AG09309 (cell line): ENCODE measurements around the gene FAM193B.

Experiments
- DNase-seq: peaks from one replicate; pipeline ENCODE4 v3.0.0-alpha.2; 2010; ENCODE audit warnings: low read depth
- H3K4me3 ChIP-seq: 2 replicates; pipeline ENCODE4 v1.5.1; 2011; ENCODE audit warnings: mild to moderate bottlenecking, low read depth, low read length, moderate library complexity; ENCODE audit not compliant: control insufficient read depth
- CTCF ChIP-seq: IDR thresholded peaks from 2 replicates; pipeline ENCODE4 v1.5.1; 2011; ENCODE audit warnings: mild to moderate bottlenecking, low read depth, low read length, inconsistent platforms; ENCODE audit not compliant: insufficient read depth, control insufficient read depth; ENCODE audit errors: missing control alignments

FAM193B gene

GRCh38 chr5:177557796-177558195, 3.4 kb upstream of the FAM193B start:
- no peak for DNase-seq
- no peak overlapping the region for H3K4me3 ChIP-seq
- no peak for TF ChIP-seq CTCF

GRCh38 chr5:177557041-177557647, 2.8 kb upstream of the FAM193B start:
- no peak for TF ChIP-seq CTCF
- H3K4me3 ChIP-seq = no peak overlapping the region
- no peak for DNase-seq

GRCh38 chr5:177555665-177556064, 1.3 kb upstream of the FAM193B start:
- no peak for TF ChIP-seq CTCF
- no peak for DNase-seq
- H3K4me3 ChIP-seq = no peak overlapping the region

GRCh38 chr5:177555228-177555627, 865 bp upstream of the FAM193B start:
- DNase-seq = no peak
- H3K4me3 ChIP-seq = no peak overlapping the region
- TF ChIP-seq CTCF = no peak

GRCh38 chr5:177553671-177554429, 513 bp downstream of the FAM193B start:
- no peak for DNase-seq
- TF ChIP-seq CTCF = no peak
- peak overlapping the region; percentile 98 for H3K4me3 ChIP-seq

- TF ChIP-seq CTCF = no peak
- peak overlapping the region; percentile 98 for H3K4me3 ChIP-seq
- DNase-seq = no peak
These were observed 1.4 kb downstream of the FAM193B start for GRCh38 chr5:177552839-177553455.
